HPDE6-E6E7 (cell line): Measurements from ENCODE around the gene RBM20.
"Not testable (repeated sequence)": the region's sequence is repeated elsewhere in the genome, so short reads cannot be mapped to it uniquely, and the experiment has no call there.

ENCODE experiments used
- DNase-seq: peaks from one replicate; pipeline ENCODE4 v3.0.0; 2011; ENCODE audit warnings: missing footprints; ENCODE audit errors: extremely low spot score

The RBM20 gene

DNA sequence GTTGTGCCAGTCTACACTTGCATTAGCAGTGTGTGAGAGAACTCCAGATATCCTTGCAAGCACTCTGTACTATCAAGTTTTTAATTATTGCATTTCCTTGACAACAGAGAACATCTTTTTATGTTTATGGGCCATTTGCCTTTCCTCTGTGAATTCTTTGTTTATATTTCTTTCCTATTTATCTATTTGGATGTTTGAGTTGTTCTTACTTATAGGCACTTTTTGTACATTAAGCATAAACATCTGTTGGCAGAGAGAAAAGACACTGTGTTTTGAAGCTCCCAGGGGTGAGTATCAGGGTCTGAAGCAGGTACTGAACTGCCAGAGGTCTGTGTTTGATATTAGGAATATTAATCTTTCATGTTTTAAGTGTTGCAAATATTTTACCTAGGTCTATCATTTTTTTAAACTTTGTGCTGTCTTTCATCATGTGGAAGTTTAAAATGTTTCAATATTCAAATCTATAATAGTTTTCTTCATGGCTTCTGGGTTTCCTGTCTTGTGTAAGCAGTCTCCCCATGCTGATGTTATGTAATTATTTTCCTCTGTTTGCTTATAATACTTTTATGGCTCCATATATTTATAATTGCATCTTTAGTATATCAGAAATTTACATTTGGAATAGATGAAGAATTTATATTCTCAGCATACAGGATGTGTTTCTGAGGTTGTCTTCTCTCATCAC is 209.9 kb downstream of the RBM20 start:
- DNase-seq, result no peak

DNA sequence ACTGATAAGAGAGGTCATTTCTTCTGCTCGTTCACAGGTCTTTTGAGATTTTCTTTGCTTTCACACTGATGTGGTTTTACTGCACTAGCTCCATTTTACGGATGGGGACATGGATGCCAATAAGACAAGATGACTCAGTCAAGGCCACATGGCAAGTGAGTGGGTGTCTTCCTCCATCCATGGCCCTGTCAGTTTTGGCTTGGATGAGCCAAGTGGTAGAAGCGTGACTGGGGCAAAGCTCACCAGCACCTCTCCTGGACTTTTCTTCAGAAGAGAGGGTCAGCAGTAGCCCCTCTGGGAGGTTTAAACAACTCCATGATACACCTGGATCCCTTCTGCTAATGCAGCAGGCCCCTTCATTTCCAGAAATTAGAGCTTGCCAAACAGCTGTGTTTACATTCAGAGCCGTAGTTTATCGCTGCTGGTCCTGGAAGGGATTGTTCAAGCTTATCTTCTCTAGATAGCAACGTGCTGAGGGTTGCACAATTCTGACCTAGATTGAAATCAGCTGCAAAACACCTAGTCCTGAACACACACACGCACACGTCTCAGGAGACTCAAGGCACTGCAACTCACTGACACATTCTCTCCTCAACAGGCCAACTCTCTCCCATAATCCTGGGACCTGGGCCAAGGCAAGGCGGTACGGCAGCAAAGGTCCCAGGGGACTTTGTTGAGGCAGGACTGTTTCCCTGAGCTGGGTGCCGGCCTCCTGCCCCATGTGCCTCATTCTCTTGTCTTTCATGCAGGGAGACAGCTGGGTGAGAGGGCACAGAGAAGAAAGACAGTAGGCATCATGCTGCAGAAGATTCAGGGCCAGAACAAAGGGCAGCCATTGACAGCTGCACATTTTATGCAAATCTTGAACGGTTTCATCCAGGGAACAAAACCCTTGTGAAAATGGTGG is 213.4 kb downstream of the RBM20 start:
- no peak for DNase-seq

DNA sequence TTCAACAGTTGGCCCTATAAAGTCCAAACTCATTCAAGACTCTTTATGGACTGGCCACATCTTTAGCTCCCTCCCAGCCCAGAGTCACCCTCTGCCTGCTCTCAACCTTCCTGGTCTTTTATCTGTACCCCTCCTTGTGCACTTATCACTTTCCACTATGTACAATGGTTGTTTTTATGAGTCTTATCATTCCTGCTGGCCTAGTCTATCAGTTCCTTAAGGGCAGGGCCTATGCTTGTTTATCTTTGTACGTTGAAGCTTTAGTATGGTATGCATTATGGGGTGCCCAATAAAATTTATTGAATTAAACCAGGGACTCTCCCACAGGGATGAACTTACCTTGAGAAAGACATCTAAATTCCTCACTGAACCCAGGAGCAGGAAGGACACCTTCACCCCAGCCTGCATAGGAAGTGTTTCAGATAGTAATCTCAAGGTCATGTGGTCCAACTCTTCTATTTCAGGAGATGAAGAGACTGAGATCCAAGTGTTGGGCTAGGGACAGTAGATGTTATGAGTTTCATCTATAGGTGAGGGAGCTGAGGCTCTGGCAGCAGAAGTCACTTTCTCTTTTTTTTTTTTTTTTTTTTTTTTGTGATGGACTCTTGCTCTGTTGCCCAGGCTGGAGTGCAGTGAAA is 214.3 kb downstream of the RBM20 start:
- DNase-seq, result no peak

DNA sequence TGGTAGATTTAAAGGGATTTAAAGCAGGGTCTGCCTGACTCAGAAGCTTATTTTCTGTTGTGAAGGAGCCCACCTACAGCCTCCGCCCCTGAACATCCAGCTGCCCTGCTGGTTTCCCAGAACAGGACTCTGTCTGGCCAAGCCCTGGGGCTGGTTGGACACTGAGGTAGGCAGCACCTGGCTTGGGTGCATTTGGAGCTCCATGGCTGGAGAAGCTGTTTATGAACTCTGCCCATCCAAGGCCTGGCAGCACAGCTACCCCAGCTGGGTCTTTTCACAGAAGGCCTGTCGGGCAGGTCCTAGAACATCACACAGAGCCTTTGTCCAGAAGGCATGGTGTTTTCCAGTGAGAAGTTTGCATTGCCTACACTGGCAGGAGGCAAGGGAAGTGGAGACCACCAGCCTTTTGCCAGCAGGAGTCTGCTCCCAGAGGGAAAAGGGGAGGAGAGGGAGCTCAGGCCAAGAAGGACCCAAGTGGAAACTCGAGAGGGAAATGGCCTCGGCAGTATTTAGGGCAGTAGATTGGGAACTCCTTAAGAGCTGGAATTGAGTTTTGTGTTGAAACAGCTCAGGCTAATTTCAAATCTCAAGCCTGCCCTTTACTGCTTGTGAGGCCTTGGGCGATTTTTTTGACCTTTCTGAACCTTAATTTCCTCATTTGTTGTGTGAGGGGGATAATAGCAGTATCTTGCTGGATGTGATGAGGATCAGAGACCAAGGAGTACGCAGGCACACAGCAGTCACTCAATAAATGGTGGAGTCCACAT is 215.3 kb downstream of the RBM20 start:
- DNase-seq, result no peak

DNA sequence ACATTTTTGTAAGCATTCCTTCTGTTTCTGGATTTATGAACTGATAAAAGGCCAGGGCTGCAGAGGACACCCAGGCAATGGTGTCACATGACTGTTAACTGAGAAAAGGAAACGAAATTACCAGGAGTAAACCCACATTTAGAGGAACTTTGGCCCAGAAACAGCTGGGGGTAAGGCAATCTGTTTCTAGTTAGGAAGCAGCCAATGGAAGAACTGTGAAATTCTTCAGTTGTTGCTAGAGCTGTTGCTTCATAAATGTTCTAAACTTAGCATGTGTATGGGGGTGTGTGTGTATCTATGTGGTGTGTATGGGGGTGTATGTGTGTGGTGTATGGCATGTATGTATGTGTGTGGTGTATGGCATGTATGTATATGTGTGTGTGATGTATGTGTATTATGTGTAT is 215.8 kb downstream of the RBM20 start:
- DNase-seq, result no peak

DNA sequence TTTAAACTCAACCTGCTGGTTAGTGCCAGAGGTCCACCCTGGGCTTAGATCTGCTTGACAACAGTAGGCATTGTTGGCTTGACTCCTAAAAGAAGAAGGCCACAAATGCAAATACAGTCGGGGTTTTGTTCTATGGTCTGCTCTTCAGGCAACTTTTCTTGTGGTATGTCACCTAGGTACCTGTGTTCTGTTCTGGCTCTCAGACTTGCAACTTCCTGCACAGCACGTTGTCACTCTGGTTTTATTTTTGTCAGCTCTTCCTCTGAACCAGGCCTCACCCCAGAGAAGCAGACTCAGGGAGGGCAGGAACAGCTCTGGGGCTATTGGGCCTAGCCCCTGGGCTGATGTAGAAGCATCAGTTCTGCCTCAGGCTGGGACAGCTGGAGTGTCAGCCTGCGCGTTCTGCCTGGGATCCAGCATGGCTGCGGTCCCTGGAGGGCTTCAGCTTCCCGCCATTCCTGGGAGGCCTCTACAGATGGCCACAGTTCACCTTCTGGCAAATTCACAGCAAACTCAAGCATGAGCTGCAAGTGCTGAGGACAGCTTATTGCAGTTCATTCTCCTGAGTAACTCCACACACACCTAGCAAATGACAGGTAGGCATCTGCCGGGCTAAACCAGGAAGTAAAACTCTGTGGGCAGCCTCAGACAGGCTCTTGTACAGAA is 216.6 kb downstream of the RBM20 start:
- no peak for DNase-seq

DNA sequence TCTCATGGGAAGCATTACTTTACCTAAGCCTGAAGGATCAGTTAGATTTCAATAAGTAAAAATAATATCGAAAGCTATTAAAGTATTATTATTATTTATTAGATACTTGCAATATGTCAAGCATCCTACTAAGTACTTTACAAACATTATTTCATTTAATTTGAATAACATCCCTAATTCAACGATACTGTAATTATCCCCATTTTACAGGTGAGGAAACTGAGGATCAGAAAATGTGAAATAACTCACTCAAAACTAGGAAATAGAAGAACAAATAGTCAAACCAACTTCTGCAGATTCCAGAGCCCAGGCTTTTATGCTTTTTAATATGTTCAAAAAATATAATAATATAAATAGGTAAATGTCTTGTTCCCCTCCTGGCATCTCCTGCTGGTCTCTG is 217.3 kb downstream of the RBM20 start:
- DNase-seq, result no peak

DNA sequence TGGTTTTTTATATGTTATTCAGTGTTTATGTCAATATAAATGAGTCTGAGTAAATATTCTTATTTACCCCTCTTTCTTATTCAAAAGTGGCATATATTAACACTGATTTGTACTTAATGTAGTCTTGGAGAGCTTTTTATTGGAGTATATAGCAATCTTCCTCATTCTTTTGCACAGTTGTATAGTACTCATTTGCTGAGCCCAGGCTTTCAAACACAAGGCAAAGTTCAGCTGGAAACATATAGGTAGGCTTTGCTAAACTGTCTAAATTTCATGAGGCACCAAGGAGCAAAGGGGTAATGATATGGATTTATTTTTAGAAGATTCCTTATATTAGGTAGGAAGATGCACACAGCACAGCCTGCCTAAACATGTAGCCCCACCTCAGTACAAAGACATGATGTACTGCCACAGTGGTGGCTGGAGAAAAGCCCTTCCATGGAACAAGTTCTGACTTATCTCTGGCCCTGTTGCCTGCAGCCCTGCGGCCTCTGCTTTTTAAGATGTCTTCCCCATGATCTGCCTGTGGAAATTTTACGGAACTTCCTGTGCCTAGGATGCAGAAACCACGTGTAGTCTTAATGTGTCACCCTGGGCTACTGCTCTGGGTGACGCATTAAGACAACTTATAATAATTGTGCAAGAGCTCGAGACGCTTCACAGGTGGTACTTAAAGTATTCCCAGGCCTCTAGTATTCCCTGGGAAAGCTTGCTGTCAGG is 218.0 kb downstream of the RBM20 start:
- peak; percentile 41 for DNase-seq

DNA sequence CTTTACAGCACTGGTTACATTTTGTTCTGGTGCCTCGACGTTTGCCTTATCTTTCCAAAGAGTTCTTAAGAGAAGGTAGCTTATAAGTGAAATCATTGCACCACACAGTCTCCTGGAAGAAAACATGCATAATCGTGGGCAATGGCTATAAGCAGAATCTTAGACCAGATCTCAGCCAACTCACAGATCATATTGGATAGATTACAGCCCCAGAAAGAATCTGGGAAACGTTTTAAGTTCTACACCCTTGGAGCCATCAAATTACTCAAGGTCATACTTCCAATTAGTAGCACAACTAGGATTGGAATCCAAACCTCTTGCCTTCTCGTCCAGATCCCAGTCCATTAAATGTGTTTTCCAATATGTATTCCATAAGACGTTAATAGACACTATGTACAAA is 218.8 kb downstream of the RBM20 start:
- no peak for DNase-seq

DNA sequence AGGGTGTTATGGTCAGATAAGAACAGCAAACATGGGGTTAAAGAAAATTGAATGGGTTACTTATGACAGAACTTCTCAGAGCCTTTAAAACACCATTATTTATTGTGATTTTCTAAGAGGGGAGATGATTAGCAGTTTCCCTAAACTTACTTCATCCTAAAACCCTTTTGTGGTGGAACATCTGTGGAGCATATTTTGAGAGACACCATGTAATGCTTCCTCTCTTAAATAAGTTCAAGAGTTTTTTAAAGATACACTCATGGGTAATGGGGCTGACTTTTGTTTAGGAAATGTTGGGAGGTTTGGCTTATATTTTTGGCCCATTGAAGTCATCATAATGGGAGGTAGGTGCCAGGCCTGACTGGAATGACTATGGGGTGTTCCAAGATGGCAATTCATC is 219.2 kb downstream of the RBM20 start:
- DNase-seq, result no peak

DNA sequence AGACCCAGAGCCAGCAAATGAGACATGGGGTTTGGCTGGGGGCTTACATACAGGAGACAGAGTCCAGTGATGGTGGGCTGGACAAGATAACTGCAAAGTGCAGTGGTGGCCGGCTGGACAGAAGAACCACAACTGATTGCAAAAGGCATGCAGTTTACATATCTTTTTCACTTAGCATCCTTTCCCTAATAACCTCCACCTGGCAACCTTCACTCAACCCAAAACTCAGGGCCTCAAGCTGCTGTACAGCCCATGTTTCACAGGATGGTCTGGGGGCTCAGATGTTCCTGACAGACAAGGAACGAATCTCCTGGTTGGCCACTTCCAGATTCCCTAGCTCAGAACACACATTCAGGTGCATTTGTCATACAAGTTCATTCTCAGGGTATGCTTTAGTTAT is 219.8 kb downstream of the RBM20 start:
- DNase-seq, result no peak

DNA sequence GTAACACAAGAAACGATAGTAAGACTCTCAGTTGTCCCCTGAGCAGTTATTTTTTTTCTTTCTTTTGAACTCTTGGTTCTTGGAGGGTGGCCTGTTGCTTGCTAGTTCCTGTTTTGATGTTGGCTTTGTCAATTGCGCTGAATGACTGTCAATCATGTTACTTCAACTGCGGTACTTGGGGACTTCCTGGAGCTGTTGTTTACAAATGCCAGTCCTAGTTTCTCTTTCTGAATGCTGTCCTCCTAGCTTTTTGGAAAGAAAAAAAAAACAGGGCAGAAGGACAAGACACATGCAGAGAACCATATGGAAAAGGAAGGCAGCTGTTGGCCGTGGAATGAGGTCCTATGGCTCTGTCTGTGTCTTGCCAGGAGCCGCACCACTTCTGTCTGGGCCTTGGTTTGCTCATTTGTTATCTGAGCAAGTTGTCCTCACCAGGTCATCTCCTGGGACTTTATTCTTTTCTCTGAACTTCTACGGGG is 220.6 kb downstream of the RBM20 start:
- no peak for DNase-seq

DNA sequence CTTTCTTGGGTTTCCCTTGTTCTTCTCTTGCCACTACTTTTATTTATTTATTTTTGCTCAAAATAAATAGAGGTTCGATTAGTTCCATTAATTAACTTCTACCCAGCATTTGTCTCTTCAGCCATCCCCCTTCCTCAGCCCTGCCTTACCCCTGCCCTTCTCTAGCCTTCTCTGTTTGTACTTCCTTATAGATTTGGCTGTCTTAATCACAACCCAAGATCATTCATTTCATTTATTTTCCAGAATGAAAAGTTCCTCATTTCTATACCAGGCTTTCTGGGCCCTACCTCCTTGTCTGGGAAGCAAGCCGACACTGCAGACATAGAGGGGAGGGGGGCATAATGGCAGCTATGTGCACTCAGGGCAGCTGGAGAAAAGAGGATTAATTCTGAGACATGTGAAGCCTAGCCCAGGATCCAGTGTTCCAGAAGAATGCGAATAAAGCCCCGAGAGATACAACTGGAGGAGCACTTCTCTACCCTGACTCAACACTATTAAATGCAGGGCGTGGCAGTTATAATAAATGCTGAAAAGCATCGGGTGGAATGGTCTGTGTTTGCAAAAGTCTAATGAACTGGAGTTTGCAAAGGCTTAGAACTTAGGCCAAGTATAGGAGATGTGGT is 221.2 kb downstream of the RBM20 start:
- no peak for DNase-seq

DNA sequence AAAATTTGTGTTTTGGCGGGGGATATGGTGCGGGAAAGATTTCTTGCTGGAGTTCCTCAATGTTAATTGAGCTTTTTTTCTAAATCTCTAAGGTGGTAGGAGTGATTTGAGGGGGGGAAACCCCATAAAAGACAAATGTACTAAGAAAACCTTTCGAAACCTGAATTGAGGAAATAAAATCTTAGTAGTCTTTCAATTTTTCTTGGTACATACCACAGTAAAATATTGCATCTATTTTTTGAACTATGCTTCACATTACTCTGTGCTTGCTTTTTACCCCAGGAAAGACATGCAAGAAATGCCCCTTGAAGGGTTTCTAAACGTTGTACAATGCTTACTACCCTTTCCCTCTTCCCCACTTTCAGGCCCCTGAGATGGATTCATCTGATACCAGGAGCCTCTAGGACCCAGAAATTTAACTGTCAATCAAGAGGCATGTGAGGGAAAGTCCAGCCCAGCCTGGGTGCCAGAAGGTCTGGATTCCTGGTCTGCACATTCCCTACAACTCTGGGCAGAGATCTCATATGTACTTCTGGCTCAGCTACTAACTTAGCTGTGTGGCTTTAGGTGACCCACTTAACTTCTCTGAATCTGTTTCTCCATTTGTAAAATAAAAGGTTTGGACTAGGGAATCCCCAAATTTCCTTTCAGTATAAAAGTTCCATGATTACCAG is 221.8 kb downstream of the RBM20 start:
- no peak for DNase-seq

DNA sequence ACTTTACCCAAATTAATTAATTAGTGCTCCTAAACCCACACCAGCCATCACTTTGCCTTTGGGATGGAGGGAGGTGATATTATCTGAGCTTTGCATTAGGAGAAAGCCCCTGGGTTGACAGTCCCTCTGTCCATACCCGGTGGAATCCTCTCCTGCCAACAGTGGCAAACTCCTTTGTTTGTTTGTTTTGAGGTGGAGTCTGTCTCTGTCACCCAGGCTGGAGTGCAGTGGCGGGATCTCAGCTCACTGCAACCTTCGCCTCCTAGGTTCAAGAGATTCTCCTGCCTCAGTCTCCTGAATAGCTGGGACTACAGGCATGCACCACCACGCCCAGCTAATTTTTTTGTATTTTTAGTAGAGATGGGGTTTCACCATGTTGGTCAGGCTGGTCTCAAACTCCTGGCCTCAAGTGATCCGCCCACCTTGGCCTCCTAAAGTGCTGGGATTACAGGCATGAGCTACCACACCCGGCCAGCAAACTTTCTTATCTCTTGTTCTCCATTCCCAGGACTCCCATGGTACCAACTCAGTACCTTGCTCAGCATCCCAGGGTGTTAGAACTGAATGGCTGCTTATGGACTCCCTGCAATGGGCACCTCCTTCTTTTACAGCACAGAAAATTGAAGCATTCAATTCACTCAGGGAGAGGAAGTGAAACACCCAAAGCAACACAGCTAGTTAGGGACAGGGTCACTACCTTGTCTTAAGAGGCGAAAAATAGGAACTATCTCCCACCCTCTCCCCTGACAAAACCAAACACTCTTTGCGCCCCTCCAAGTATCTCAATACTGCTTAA is 223.1 kb downstream of the RBM20 start:
- DNase-seq, result not testable (repeated sequence)

DNA sequence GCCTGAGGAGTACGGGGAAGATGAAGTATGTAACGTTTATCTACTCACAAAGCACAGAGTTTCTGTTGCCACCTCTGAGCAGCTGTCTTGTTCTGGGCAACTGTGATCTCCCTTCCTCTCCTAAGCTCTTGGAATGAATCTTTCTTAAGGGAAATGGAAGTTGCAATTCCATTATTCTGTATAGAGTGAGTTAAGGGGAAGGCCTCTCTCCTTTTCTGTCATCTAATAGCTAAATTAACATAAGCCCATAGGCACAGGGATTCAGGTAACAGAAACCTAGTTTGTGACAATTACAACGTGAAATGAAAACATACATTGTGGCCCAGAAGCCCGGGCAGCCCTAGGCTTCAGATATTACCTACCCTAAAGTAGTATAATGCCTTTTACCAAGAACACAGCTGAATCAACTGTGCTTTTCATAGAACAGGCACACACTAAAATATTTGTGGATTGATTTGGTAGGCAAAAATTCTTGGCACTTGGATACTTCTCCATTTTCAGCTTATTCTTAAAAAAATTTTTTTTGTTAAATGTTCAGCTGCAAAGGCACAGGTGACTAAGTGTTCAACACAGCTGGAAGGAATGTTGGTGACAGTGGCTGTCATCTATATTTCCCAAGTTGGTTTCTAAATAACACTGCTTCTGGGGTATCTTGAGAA is 223.8 kb downstream of the RBM20 start:
- no peak for DNase-seq

DNA sequence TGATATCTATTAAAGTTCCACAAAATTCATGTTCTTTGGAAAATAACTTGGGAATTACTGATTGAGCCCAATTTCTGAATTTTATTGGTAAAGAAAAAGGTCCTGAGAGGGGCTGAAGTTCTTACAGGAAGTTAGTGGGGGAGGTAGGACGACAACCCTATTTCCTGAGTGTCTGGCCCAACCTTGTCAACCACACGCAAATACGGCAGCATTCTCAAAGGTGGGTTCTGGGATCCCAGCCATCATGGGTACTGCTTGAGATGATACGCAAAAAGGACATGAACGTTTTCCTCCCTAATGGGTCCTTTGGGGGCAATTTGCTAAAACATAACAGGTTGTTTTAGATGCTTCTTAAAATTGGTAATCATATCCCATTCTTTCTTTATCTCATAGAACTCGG is 224.8 kb downstream of the RBM20 start:
- DNase-seq, result no peak

DNA sequence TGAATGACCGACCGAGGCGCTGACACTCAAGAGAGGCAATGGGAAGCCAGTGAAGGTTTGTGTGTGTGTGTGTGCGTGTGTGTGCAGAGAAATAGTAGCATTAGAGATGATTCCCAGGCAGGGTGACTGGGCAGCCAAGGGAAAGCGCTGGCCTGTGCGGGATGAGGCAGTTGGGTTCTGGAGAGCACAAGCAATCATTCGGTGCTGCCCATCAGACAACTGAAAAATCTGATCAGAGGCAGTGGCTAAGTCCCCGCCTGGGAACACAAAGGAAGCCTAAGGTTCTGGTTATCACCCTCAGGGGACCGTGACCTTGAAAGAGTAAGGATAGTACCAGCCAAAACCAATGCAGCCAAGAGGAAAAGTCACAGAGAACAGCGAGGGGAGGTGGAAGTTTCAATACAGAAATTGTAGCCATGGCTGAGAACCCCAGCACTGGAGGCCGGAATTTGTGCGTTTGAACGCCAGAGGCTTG is 226.7 kb downstream of the RBM20 start:
- no peak for DNase-seq
